Keratinocyte (primary cell): ENCODE results near the gene ANXA4.

Source experiments
- CTCF ChIP-seq, 3 experiments: IDR thresholded peaks in 1 of 3; conservative IDR thresholded peaks in 1 of 3; optimal IDR thresholded peaks in 1 of 3; 2 replicates in 2 of 3; 3 replicates in 1 of 3; pipeline versions ENCODE3 to v1.5.1; 2011; ENCODE audit warnings: low read length in 3 of 3, mild to moderate bottlenecking in 3 of 3, moderate library complexity in 2 of 3, control low read depth in 1 of 3, inconsistent platforms in 1 of 3; ENCODE audit not compliant: insufficient read depth in 2 of 3; ENCODE audit errors: extremely low read depth in 1 of 3
- EZH2 ChIP-seq: IDR thresholded peaks from one replicate; pipeline ENCODE4 v1.6.1; 2012; ENCODE audit warnings: inconsistent platforms, mild to moderate bottlenecking, low read length, moderate library complexity

GRCh38 chr2:69791045-69791444, 49.1 kb downstream of the ANXA4 start:
- no peak for TF ChIP-seq EZH2
- no peak for TF ChIP-seq CTCF (optimal IDR thresholded peaks at IDR 0.05 in 1 of 3, IDR thresholded peaks at IDR 0.05 in 1 of 3, conservative IDR thresholded peaks at IDR 0.05 in 1 of 3; ENCODE audit: extremely low read depth in 1 of 3, insufficient read depth in 2 of 3, low read length in 3 of 3)
